GM19023 (cell line): ENCODE results near the gene MIOS.

Experiments used
- ATAC-seq: cut with Tn5 transposase; IDR thresholded peaks from one replicate; pipeline ENCODE4 v1.9.1; 2021; ENCODE audit warnings: mild to moderate bottlenecking, moderate library complexity; ENCODE audit not compliant: unreplicated experiment

The MIOS gene

DNA sequence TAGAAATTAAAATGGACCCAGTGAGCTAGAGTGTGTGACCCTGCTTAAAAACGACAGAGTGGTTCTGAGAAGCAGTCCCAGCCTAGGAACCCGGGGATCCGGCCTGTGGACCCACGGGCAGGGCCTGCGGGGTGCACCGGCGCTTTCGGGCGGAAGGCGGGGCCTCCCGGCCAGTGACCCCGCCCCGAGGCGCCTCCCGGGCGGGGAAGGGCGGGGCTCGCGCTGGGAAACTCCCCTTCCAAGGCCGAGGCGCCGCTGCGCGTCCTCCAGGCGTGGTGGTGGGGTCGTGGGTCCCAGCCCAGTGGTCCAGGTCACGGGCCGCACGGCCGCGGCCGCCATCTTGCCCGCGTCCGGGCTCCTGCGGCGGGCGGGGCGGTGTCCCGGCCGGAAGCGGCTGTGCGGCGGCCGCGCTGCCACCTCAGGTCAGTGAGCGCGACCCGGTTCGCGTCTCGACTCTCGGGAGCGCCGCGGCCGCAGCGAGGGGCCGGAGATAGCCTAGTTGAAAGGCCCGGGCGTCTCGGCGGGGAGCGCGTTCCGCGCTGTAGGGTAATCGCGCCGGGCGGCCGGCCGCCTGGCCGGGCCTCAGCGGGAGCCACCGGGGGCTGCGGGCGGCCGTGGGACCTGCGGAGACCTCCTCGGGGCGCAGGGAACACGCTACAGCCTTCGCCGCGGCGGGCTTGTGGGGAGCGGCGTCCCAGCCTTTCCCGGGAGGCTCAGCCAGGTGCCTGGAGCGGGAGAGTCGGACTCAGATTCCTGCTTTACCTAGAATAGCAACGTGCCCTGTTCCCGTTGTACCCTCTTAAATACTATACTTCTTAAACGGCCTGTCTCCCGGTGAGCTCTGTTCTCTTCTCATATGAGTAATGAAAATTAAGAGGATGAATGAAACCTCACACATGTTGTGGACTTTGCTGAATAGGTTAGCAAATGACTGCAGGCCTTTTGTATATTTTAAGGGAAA, at the start of gene MIOS:
Gene MIOS (plus strand): TSS at position 234 of the 961 bp plus-strand sequence. CDS start 5,592 bp downstream, outside the sequence.
- peak; percentile 76 for ATAC-seq

- ATAC-seq = no peak
Measured at GRCh38 chr7:7517754-7518153, 48.9 kb upstream of the MIOS start.

- no peak for ATAC-seq
Measured at GRCh38 chr7:7519056-7519455, 47.6 kb upstream of the MIOS start.

DNA sequence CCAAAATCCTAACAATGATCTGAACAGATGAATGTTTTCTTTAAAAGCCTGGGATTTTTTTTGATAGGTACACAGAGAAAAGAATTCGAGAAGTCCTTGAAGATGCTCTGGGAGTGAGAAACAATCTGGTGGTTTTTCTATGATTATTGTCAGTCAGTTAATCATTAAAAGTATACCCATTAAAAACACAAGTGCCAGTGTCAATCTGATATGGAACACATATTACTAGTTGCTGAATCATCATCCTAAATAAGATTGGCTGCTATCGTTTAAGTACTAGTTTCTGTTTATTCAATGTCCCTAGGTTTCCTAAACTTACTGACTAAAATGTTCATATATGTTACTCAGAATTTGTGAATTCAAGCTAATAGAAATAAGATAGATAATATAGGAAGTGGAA, 47.2 kb upstream of the MIOS start:
- ATAC-seq = no peak

DNA sequence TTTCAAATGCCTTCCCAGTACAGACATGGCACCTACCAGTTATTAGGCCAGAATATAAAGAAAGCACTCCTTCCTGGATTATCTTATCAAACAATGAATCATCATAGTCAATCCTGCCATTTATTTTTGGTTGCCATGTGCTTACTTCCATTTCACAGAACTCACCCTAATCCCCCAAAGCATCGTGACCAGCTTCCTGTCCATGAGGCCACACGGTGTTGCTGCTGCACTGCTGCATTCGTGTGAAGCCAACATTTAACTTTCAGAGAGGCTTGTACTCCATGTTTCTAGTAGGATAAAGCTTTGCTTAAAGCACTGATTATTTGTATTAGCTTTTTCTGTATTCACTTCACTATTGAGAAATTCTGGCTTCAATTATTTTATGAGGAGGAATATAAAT, 45.4 kb upstream of the MIOS start:
- ATAC-seq = no peak

DNA sequence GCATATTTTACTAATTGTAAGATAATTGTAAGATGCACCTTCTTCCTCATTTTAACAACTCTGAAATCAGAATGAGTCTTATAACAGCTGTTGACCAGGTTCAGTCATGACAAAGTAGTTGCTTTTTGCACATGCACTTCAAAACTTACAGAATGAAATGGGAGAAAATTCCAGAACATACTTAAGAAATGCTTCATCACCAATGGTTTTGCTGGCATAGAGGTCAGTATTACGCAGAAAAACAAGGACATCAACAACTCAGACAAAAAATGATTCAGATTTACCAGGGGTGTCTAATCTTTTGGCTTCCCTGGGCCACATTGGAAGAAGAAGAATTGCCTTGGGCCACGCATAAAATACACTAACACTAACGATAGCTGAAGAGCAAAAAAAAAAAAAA, 44.3 kb upstream of the MIOS start:
- no peak for ATAC-seq

GRCh38 chr7:7524121-7524520, 42.6 kb upstream of the MIOS start:
- ATAC-seq = no peak

DNA sequence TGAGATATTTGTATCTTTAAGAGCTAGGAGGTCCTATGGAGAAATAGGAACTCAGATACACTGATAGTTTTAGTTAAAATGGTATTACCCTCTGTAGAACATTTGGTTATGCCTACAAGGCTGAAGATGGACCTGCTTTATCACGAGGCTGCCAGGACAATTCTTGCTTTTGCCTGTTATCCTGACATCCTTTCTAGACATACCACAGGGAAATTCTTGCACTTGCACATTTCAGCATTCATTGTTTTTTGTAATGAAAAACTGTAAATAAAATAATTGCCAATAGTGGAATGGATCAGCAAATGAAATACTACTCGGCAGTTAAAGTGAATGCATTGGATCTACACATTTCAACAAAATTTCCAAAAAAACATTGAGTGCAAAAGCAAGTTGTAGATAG, 40.7 kb upstream of the MIOS start:
- ATAC-seq = no peak

- ATAC-seq = no peak
Measured at GRCh38 chr7:7527047-7527446, 39.6 kb upstream of the MIOS start.

- no peak for ATAC-seq
Measured at GRCh38 chr7:7529328-7529727, 37.4 kb upstream of the MIOS start.

- no peak for ATAC-seq
Measured at GRCh38 chr7:7533831-7534430, 32.8 kb upstream of the MIOS start.

DNA sequence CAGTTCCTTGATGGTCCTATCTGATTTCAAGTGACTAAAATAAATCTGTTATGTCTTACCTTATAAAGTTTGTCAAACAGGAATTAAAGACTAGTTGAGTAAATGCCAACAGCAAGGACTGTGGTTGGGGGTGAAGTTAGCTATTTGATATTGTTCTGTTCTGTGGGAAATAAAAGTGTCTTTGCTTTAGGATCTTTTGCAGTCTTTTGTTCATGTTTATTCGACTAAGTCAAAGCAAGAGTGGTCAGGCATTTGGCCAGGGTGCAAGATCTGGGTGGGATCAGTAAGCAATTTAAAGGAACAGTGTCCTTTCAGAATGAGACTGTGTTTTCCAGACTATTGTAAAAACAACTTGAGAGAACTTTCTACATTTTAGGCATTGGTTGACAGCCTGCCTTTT, 31.0 kb upstream of the MIOS start, which contains the start of gene COL28A1:
Gene COL28A1 (minus strand): TSS at position 183 of the 400 bp plus-strand sequence. CDS start 2,998 bp downstream, outside the sequence.
- ATAC-seq = no peak

DNA sequence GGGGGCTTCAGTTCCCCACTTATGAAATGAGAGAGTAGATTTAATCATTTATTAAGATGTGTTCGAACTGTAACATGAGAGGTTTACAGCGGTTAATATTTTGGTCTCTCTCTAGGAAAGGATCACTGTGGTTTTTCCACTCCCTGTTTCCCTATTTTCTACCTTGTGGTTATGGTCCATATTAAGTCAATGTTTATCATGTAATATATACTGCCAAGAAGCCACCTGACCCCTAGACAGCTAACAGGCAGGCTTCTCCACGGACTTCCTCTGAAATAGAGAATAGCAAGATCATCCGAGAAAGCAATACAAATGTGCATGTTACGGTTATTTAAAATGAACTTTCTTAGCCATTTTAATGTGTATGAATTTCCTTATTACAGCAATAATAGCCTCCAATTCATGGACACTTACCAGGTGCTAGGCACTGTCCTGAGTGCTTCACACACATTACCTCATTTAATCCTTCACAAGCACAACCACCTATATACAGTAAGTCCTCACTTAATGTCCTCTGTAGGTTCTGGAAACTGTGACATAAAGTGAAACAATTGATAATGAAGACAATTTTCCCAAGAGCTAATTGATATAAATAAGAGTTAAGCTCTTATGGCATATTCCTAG, 30.2 kb upstream of the MIOS start:
- ATAC-seq = no peak

DNA sequence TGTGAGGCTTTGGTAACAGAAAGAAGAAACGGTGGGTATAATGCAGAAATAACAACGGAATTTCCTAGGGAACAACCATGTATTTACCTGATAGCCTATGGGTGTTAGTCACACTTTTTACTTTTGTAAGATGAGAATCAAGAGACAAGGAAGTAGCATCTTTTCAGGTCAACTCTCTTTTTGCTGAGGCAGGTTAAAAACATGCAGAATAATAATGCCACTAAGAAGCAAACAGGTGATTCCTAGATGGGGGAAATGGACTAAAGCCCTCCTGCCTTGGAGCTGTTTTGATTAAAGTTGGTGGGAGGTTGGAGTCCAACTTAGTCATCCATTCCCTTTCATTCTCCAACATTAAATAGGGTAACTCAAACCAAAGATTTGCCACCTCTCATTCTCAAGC, 29.0 kb upstream of the MIOS start:
- no peak for ATAC-seq

DNA sequence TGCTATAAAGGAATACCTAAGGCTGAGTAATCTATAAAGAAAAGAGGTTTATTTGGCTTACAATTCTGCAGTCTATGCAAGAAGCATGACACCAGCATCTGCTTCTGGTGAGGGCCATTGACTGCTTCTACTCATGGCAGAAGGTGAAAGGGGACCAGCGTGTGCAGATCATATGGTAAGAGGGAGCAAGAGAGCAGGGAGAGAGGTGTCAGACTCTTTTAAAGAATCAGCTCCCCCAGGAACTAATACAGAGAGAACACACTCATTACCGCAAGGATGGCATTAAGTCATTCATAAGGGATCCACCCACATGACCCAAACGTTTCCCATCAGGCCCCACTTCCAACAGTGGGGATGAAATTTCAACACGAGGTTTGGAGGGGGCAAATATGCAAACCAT, 27.5 kb upstream of the MIOS start:
- no peak for ATAC-seq

DNA sequence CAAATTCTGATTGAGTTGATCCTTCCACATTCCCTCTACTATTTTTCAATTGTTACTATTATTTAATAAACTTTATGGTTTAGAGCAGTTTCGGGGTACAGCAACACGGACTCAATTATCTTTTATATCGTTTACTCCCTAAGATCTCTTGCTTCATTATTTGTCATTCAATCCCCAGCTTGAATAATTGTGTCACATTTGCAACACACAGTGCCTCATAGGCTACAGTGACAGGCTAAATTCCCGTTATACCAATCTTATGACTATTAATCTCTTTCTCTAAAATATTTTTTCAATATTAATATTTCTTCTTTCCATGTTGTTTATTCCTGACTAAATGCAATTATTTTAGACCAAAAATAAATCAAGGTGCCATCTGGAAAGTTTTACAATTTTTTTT, 27.0 kb upstream of the MIOS start:
- ATAC-seq = no peak

- ATAC-seq = no peak
Measured at GRCh38 chr7:7542251-7542835, 24.3 kb upstream of the MIOS start.

DNA sequence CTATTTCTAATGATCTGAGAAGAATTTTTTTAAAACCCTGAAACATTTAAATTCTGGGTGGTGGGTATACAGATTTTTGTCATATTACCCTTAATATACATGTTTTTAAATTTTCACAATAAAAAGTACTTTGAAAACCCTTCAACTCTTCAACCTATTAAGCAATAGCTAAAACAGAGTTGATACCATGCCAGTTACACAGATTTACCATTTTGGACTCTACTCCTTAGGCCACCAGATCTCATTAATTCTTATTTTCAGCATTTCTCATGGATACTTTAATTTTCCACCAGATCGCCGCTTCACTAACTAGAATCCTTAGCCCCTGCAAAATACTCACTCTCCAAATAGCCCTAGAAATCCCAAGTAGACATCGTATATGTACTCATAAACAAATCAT, 18.3 kb upstream of the MIOS start:
- ATAC-seq = no peak

- no peak for ATAC-seq
Measured at GRCh38 chr7:7550663-7551062, 16.0 kb upstream of the MIOS start.

- no peak for ATAC-seq
Measured at GRCh38 chr7:7552199-7552598, 14.5 kb upstream of the MIOS start.

- no peak for ATAC-seq
Measured at GRCh38 chr7:7553386-7553785, 13.3 kb upstream of the MIOS start.
